HepG2 (cell line): ENCODE results near the gene ESF1. TPM values are rescaled to one million over a fixed set of nuclear protein-coding genes. Genes with fewer than 3 reads are reported as not detected.
A peak's percentile ranks its signal among the peaks of the same experiment; 100 is the strongest.

Source experiments
- ARHGAP35 ChIP-seq: sonication (generic); formaldehyde crosslinking; IDR thresholded peaks from 2 replicates; pipeline ENCODE4 v1.9.0; 2022; ENCODE audit warnings: mild to moderate bottlenecking, inconsistent platforms, moderate library complexity, missing genetic modification reagents, borderline replicate concordance
- ARNTL ChIP-seq: sonication (generic); formaldehyde crosslinking; IDR thresholded peaks from 2 replicates; pipeline ENCODE4 v1.4.0; 2020; ENCODE audit warnings: mild to moderate bottlenecking, missing genetic modification reagents
- CBFB ChIP-seq: sonication (generic); formaldehyde crosslinking; IDR thresholded peaks from 2 replicates; pipeline ENCODE4 v1.4.0; 2020; ENCODE audit warnings: missing genetic modification reagents
- CCAR2 ChIP-seq: fragments of 200-400 bp; formaldehyde crosslinking; optimal IDR thresholded peaks from 2 replicates; pipeline ENCODE3; 2018; ENCODE audit warnings: low read depth, mild to moderate bottlenecking, low read length, moderate library complexity
- FOSL2 ChIP-seq: sonication (generic); formaldehyde crosslinking; IDR thresholded peaks from 2 replicates; pipeline ENCODE4 v1.4.0; 2020; ENCODE audit warnings: missing genetic modification reagents
- HOXA7 ChIP-seq: sonication (generic); formaldehyde crosslinking; IDR thresholded peaks from 2 replicates; pipeline ENCODE4 v1.8.1; 2022; ENCODE audit warnings: mild to moderate bottlenecking, missing genetic modification reagents, moderate library complexity
- JARID2 ChIP-seq: sonication (generic); formaldehyde crosslinking; IDR thresholded peaks from 2 replicates; pipeline ENCODE4 v1.8.1; 2023; ENCODE audit warnings: missing genetic modification reagents, inconsistent platforms; ENCODE audit not compliant: insufficient replicate concordance
- MXD4 ChIP-seq: IDR thresholded peaks from 2 replicates; pipeline ENCODE4 v1.6.1; 2016; ENCODE audit warnings: mild to moderate bottlenecking, missing biosample characterization, missing genetic modification reagents
- NBN ChIP-seq: fragments of 450-650 bp; conservative IDR thresholded peaks from 2 replicates; pipeline ENCODE4 v1.6.1; 2017
- NFE2 ChIP-seq: sonication (generic); formaldehyde crosslinking; IDR thresholded peaks from 2 replicates; pipeline ENCODE4 v1.4.0; 2020; ENCODE audit warnings: missing genetic modification reagents
- PLRG1 ChIP-seq: fragments of 450-650 bp; conservative IDR thresholded peaks from 2 replicates; pipeline ENCODE4 v1.6.1; 2016
- PTBP1 ChIP-seq: fragments of 200-400 bp; formaldehyde crosslinking; IDR thresholded peaks from 2 replicates; pipeline ENCODE4 v1.6.1; 2018; ENCODE audit warnings: low read length, low read depth; ENCODE audit not compliant: poor library complexity, severe bottlenecking
- RBFOX2 ChIP-seq: fragments of 200-400 bp; formaldehyde crosslinking; IDR thresholded peaks from 2 replicates; pipeline ENCODE4 v1.6.1; 2017; ENCODE audit warnings: low read depth, mild to moderate bottlenecking, low read length
- RXRB ChIP-seq: IDR thresholded peaks from 2 replicates; pipeline ENCODE4 v1.6.1; 2016; ENCODE audit warnings: borderline replicate concordance, missing genetic modification reagents, missing compliant biosample characterization
- SRY ChIP-seq: sonication (generic); formaldehyde crosslinking; IDR thresholded peaks from 2 replicates; pipeline ENCODE4 v1.8.0; 2022; ENCODE audit warnings: mild to moderate bottlenecking, missing genetic modification reagents
- TBL1XR1 ChIP-seq: fragments of 150-350 bp; IDR thresholded peaks from 2 replicates; pipeline ENCODE4 v1.6.1; 2014; ENCODE audit warnings: borderline replicate concordance, low read length; ENCODE audit not compliant: partially characterized antibody
- TOE1 ChIP-seq: sonication (generic); formaldehyde crosslinking; IDR thresholded peaks from 2 replicates; pipeline ENCODE4 v1.4.0; 2020; ENCODE audit warnings: mild to moderate bottlenecking, missing genetic modification reagents
- ZNF207 ChIP-seq: fragments of 450-650 bp; IDR thresholded peaks from 2 replicates; pipeline ENCODE4 v1.6.1; 2016; ENCODE audit warnings: antibody characterized with exemption, borderline replicate concordance
- ZNF382 ChIP-seq: sonication (generic); formaldehyde crosslinking; IDR thresholded peaks from 2 replicates; pipeline ENCODE4 v1.5.0; 2020; ENCODE audit warnings: missing genetic modification reagents, mild to moderate bottlenecking, borderline replicate concordance
- ZNF703 ChIP-seq: sonication (generic); formaldehyde crosslinking; IDR thresholded peaks from 2 replicates; pipeline ENCODE4 v1.5.1; 2020; ENCODE audit warnings: missing genetic modification reagents, mild to moderate bottlenecking, moderate library complexity, borderline replicate concordance
- ZNF766 ChIP-seq: sonication (generic); formaldehyde crosslinking; IDR thresholded peaks from 2 replicates; pipeline ENCODE4 v1.5.0; 2020; ENCODE audit warnings: missing genetic modification reagents, borderline replicate concordance
- ZNF777 ChIP-seq: sonication (generic); formaldehyde crosslinking; IDR thresholded peaks from 2 replicates; pipeline ENCODE4 v1.4.0; 2020; ENCODE audit warnings: missing genetic modification reagents
- ZNF790 ChIP-seq: sonication (generic); formaldehyde crosslinking; IDR thresholded peaks from 2 replicates; pipeline ENCODE4 v1.8.0; 2022; ENCODE audit warnings: missing genetic modification reagents, mild to moderate bottlenecking, borderline replicate concordance
- polyA plus RNA-seq, 8 experiments: library from polyadenylated mRNA; depleted of rRNA in 3 of 8; stranded (reverse) in 7 of 8; unstranded in 1 of 8; fragments of >200 nt; fragmentation: Illumina TruSeq in 4 of 8; extraction: Trizol in 4 of 8; gene quantifications; 2 replicates each; pipeline versions ENCODE4 v1.2.1 to v1.2.3, GENCODE V29; 2011 to 2016; ENCODE audit warnings: low read depth in 4 of 8, missing spikeins in 1 of 8, mixed read lengths in 1 of 8; ENCODE audit not compliant: insufficient read depth in 1 of 8
- total RNA-seq, 5 experiments: library from RNA; depleted of rRNA; stranded (reverse); fragments of >200 nt; fragmentation: Illumina TruSeq; extraction: Trizol; gene quantifications; 2 replicates each; pipeline ENCODE4 v1.2.3, GENCODE V29; 2016; ENCODE audit warnings: low read depth in 1 of 5
- TF ChIP-seq, protein P1 (sequence below): sonication (generic); formaldehyde crosslinking; IDR thresholded peaks from 2 replicates; pipeline ENCODE4 v1.4.0; 2020; ENCODE audit warnings: missing genetic modification reagents
- TF ChIP-seq, protein P2 (sequence below): sonication (generic); formaldehyde crosslinking; IDR thresholded peaks from 2 replicates; pipeline ENCODE4 v1.4.0; 2020; ENCODE audit warnings: missing genetic modification reagents
- TF ChIP-seq, protein P3 (sequence below): sonication (generic); formaldehyde crosslinking; conservative IDR thresholded peaks from 2 replicates; pipeline ENCODE4 v1.5.0; 2020; ENCODE audit warnings: missing genetic modification reagents
- TF ChIP-seq, protein P4 (sequence below): sonication (generic); formaldehyde crosslinking; IDR thresholded peaks from 2 replicates; pipeline ENCODE4 v1.5.1; 2020; ENCODE audit warnings: missing genetic modification reagents, mild to moderate bottlenecking, borderline replicate concordance

Gene ESF1
- total and polyA plus RNA-seq, 2 of the 13 experiments (the other 11 are each of a cell fraction or from before 2014, with no cell fraction given), result 7.3 to 66.9 TPM

DNA sequence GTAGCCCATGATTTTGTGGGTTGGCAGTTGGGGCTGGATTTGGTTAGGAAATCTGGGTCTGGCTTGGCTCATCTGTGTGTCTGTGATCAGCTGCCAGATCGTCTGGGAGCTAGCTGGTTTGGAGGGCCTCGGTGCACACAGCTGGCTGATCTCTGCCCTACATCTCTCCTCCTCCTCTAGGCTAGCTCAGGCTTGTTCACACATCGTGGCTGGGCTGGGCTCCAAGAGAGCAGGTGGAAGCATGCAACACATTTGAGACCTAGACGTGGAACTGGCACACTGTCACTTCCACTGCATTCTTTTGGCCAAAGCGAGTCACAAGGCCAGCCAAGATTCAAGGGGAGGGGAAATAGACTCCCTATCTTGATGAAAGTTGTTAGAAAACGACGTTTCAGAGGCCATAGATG lies 16.0 kb upstream of the ESF1 start (continued):
- TF ChIP-seq PTBP1 (no peak), NBN (no peak), ZNF777 (0 out of 2 replicates have a peak, but pooled peaks have one; percentile 30), ZNF766 (peak; percentile 57; the same call in 1 of the 2 replicates), ARHGAP35 (CRISPR knock-in tag) (no peak), JARID2 (no peak), TBL1XR1 (no peak), SRY (CRISPR knock-in tag) (peak; percentile 62; the same call in 1 of the 2 replicates), CBFB (no peak), TOE1 (no peak), HOXA7 (no peak), CCAR2 (no peak), RXRB (peak; percentile 66; the same call in 1 of the 2 replicates), ZNF703 (CRISPR knock-in tag) (no peak), FOSL2 (CRISPR knock-in tag) (peak; percentile 62), ZNF790 (no peak), ZNF207 (no peak), MXD4 (CRISPR knock-in tag) (peak; percentile 40; the same call in 1 of the 2 replicates), ARNTL (CRISPR knock-in tag) (no peak), PLRG1 (no peak), NFE2 (CRISPR knock-in tag) (no peak), ZNF382 (CRISPR knock-in tag) (no peak), RBFOX2 (no peak)
- TF ChIP-seq, protein P1, sequence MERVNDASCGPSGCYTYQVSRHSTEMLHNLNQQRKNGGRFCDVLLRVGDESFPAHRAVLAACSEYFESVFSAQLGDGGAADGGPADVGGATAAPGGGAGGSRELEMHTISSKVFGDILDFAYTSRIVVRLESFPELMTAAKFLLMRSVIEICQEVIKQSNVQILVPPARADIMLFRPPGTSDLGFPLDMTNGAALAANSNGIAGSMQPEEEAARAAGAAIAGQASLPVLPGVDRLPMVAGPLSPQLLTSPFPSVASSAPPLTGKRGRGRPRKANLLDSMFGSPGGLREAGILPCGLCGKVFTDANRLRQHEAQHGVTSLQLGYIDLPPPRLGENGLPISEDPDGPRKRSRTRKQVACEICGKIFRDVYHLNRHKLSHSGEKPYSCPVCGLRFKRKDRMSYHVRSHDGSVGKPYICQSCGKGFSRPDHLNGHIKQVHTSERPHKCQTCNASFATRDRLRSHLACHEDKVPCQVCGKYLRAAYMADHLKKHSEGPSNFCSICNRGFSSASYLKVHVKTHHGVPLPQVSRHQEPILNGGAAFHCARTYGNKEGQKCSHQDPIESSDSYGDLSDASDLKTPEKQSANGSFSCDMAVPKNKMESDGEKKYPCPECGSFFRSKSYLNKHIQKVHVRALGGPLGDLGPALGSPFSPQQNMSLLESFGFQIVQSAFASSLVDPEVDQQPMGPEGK (CRISPR knock-in tag), result peak; percentile 53; the same call in 1 of the 2 replicates
- TF ChIP-seq, protein P2, sequence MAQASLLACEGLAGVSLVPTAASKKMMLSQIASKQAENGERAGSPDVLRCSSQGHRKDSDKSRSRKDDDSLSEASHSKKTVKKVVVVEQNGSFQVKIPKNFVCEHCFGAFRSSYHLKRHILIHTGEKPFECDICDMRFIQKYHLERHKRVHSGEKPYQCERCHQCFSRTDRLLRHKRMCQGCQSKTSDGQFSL (CRISPR knock-in tag), result no peak; the same call in 1 of the 2 replicates
- TF ChIP-seq, protein P3, sequence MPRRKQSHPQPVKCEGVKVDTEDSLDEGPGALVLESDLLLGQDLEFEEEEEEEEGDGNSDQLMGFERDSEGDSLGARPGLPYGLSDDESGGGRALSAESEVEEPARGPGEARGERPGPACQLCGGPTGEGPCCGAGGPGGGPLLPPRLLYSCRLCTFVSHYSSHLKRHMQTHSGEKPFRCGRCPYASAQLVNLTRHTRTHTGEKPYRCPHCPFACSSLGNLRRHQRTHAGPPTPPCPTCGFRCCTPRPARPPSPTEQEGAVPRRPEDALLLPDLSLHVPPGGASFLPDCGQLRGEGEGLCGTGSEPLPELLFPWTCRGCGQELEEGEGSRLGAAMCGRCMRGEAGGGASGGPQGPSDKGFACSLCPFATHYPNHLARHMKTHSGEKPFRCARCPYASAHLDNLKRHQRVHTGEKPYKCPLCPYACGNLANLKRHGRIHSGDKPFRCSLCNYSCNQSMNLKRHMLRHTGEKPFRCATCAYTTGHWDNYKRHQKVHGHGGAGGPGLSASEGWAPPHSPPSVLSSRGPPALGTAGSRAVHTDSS (CRISPR knock-in tag), result no peak
- TF ChIP-seq, protein P4, sequence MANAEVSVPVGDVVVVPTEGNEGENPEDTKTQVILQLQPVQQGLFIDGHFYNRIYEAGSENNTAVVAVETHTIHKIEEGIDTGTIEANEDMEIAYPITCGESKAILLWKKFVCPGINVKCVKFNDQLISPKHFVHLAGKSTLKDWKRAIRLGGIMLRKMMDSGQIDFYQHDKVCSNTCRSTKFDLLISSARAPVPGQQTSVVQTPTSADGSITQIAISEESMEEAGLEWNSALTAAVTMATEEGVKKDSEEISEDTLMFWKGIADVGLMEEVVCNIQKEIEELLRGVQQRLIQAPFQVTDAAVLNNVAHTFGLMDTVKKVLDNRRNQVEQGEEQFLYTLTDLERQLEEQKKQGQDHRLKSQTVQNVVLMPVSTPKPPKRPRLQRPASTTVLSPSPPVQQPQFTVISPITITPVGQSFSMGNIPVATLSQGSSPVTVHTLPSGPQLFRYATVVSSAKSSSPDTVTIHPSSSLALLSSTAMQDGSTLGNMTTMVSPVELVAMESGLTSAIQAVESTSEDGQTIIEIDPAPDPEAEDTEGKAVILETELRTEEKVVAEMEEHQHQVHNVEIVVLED, result 0 out of 2 replicates have a peak, but pooled peaks have one; percentile 40
